Uterus (tissue), 4 donors: ENCODE measurements around the gene C18orf63. TPM values are rescaled to one million over a fixed set of nuclear protein-coding genes. Genes with fewer than 3 reads are reported as not detected.

Experiments used
- DNase-seq, 2 donors: peaks; one replicate each; pipeline ENCODE4 v3.0.0-alpha.2; 2019 to 2020
- H3K27ac ChIP-seq, 2 donors: fragments of 200-600 bp; sonication (generic); 1 replicate in 1 of 2; 2 replicates in 1 of 2; pipeline ENCODE4 v1.5.1; 2016 to 2018
- H3K27me3 ChIP-seq, 2 donors: fragments of 200-600 bp; sonication (generic); one replicate each; pipeline ENCODE4 v1.5.1; 2018 to 2019; ENCODE audit warnings: control low read depth in 1 of 2
- H3K36me3 ChIP-seq, 2 donors: fragments of 200-600 bp; sonication (generic); one replicate each; pipeline ENCODE4 v1.5.1; 2019; ENCODE audit warnings: control low read depth in 1 of 2
- H3K4me1 ChIP-seq, 2 donors: fragments of 200-600 bp; sonication (generic); one replicate each; pipeline ENCODE4 v1.5.1; 2018 to 2019; ENCODE audit warnings: control low read depth in 1 of 2
- H3K4me3 ChIP-seq, 2 donors: fragments of 200-600 bp; sonication (generic); 1 replicate in 1 of 2; 2 replicates in 1 of 2; pipeline ENCODE4 v1.5.1; 2018 to 2019; ENCODE audit warnings: mild to moderate bottlenecking in 1 of 2
- H3K9me3 ChIP-seq, 2 donors: fragments of 200-600 bp; sonication (generic); one replicate each; pipeline ENCODE4 v1.5.1; 2019; ENCODE audit warnings: control low read depth in 1 of 2
- CTCF ChIP-seq, 4 experiments: fragments of 200-600 bp in 2 of 4; fragments of 450-650 bp in 2 of 4; sonication (generic) in 2 of 4; IDR thresholded peaks; one replicate each; pipeline ENCODE4 v1.5.1; 2016 to 2019; ENCODE audit warnings: antibody characterized with exemption in 4 of 4, mild to moderate bottlenecking in 2 of 4, moderate library complexity in 1 of 4
- POLR2A ChIP-seq, 2 donors: fragments of 450-650 bp; IDR thresholded peaks; one replicate each; pipeline ENCODE4 v1.6.1; 2016; ENCODE audit warnings: antibody characterized with exemption in 2 of 2, mild to moderate bottlenecking in 1 of 2, moderate library complexity in 1 of 2
- intact Hi-C: fragments of 100-400 bp; cut with DNase I; formaldehyde crosslinking; loops from one replicate; pipeline ENCODE4 v1.15.1; 2023; ENCODE audit warnings: low total_unique reads
- total RNA-seq, 4 donors: library from RNA; depleted of rRNA in 3 of 4; stranded (reverse); fragments of >200 nt in 3 of 4; gene quantifications; one replicate each; pipeline versions ENCODE4 v1.1.0 to v1.2.4, GENCODE V29; 2014 to 2023
- donor health status: DM: yes; HTN: yes; CAD: no.

C18orf63 gene
- total RNA-seq, 4 donors from 2014 or later, result not detected

- Histone ChIP-seq H3K27me3 (no peaks in the 10 kb centered on the region), H3K9me3 (peaks cover 0 to 5% of the 10 kb centered on the region in 2 donors), H3K4me3 (no peak overlapping the region), H3K4me1 (no peaks in the 10 kb centered on the region), H3K36me3 (no peaks in the 10 kb centered on the region), H3K27ac (no peak overlapping the region)
- intact Hi-C loops, result no loop called here
- peak; percentile 33 to 51 for DNase-seq
- no peak for TF ChIP-seq POLR2A (IDR thresholded peaks at IDR 0.05)
- no peak for TF ChIP-seq CTCF (IDR thresholded peaks at IDR 0.05)
Measured at GRCh38 chr18:74294526-74294925, 21.1 kb upstream of the C18orf63 start.

GRCh38 chr18:74299162-74299561 lies 16.5 kb upstream of the C18orf63 start:
- no peak for DNase-seq
- Histone ChIP-seq H3K9me3 (peaks cover 0 to 5% of the 10 kb centered on the region in 2 donors), H3K4me1 (no peaks in the 10 kb centered on the region), H3K27me3 (no peaks in the 10 kb centered on the region), H3K27ac (no peak overlapping the region), H3K4me3 (no peak overlapping the region), H3K36me3 (no peaks in the 10 kb centered on the region)
- no peak for TF ChIP-seq POLR2A (IDR thresholded peaks at IDR 0.05)
- TF ChIP-seq CTCF (IDR thresholded peaks at IDR 0.05), result no peak
- intact Hi-C loops, result no loop called here

- H3K9me3 ChIP-seq, result peaks cover 0 to 5% of the 10 kb centered on the region in 2 donors
- no peak overlapping the region for H3K27ac ChIP-seq
- no peaks in the 10 kb centered on the region for H3K27me3 ChIP-seq
- no peak for TF ChIP-seq CTCF (IDR thresholded peaks at IDR 0.05)
- intact Hi-C loops, result no loop called here
- DNase-seq, result no peak
- no peak overlapping the region for H3K4me3 ChIP-seq
- H3K36me3 ChIP-seq, result no peaks in the 10 kb centered on the region
- H3K4me1 ChIP-seq, result no peaks in the 10 kb centered on the region
Measured at GRCh38 chr18:74299746-74300145, 15.9 kb upstream of the C18orf63 start.

- intact Hi-C loops, result no loop called here
- peaks cover 0 to 5% of the 10 kb centered on the region in 2 donors for H3K9me3 ChIP-seq
- H3K36me3 ChIP-seq, result no peaks in the 10 kb centered on the region
- no peak for DNase-seq
- TF ChIP-seq CTCF (IDR thresholded peaks at IDR 0.05), result no peak
- no peak for TF ChIP-seq POLR2A (IDR thresholded peaks at IDR 0.05)
- H3K4me1 ChIP-seq, result no peaks in the 10 kb centered on the region
- H3K27ac ChIP-seq, result no peak overlapping the region
- H3K4me3 ChIP-seq, result no peak overlapping the region
- H3K27me3 ChIP-seq, result no peaks in the 10 kb centered on the region
Measured at GRCh38 chr18:74303306-74303705, 12.3 kb upstream of the C18orf63 start.

GRCh38 chr18:74303936-74304335 lies 11.7 kb upstream of the C18orf63 start:
- Histone ChIP-seq H3K9me3 (peaks cover 0 to under 1% of the 10 kb centered on the region in 2 donors), H3K36me3 (no peaks in the 10 kb centered on the region), H3K4me3 (no peak overlapping the region), H3K4me1 (no peaks in the 10 kb centered on the region), H3K27ac (no peak overlapping the region), H3K27me3 (no peaks in the 10 kb centered on the region)
- intact Hi-C loops, result no loop called here
- TF ChIP-seq POLR2A (IDR thresholded peaks at IDR 0.05) (no peak), CTCF (IDR thresholded peaks at IDR 0.05) (no peak)
- DNase-seq, result no peak
